Stimulated activated CD8-positive, alpha-beta memory T cell treated with anti-CD3 and anti-CD28 coated beads, Interleukin-12 subunit alpha, Interleukin-12 subunit beta, amount 100 ng/mL, for 4 hours (primary cell): ENCODE measurements around the gene MFSD6.
"Not testable (repeated sequence)": the region's sequence is repeated elsewhere in the genome, so short reads cannot be mapped to it uniquely, and the experiment has no call there.

Source experiments
- DNase-seq: peaks from one replicate; pipeline ENCODE4 v3.0.0-alpha.2; 2020; ENCODE audit warnings: low read depth

The MFSD6 gene

DNA sequence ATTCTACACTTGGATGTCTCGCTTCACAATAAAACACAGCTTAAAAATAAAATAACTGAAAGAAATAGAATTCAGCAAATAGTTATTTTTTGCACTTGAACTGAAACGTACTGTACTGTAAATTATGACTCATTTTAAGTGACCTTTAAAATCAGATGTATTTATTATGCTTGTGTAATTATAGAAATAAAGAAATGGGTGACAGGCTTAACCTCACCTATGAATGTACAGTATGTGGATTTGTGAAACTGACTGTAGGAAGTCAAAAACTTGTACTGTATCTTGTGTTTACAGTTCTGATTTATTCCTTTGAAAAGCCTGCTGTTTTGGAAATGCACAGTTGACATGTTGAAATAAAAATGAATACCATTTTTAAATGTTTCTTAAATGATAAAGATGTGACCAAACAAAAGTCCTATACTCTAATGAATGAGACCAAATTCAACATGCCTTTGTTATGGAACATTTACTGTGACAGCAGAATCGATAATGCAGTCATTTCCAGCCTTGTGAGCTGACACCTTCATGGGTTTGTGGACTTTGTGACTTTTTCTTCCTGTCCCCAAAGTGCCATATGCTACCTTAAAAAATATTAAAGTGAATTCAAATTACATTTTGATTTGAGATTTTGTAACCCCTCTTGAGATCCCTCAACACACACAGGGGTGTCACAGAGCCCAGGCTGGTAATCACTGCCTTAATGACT is 93.7 kb downstream of the MFSD6 start:
- DNase-seq = no peak

DNA sequence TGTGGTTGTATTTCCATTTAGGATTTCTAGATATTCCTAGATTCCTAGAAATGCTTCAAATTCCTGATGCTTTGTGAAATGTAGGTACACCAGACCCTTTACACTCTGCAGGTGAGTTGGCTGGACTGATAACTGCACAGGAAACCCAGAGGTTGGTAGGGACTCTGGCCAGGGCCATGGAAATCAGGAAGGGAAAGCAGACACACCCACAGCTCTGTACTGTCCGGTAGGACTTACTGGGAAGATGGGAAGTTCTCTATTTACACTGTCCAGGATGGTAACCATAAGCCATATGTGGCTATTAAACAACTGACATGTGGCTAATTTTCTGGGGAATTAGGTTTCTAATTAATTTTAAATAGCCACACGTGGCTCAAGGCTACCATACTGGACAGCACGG is 94.9 kb downstream of the MFSD6 start:
- no peak for DNase-seq

DNA sequence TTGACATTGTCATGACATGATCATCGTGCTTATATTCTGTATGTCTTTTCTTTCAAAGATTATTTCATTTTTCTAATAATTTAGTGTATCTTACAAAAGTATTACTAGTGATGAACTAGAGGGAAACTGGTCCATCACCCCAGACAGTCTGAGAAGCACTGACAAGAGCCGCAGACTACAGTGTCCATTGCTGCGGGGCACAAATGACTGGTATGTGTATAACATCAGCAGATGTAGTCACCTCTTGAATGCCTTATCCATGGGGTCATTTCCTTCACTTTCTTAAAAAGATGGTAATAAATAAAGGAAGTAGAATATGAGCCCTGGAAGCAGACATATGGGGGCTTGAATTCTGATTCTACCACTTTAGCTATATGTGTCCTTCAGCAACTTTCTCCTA is 96.8 kb downstream of the MFSD6 start:
- DNase-seq = no peak

DNA sequence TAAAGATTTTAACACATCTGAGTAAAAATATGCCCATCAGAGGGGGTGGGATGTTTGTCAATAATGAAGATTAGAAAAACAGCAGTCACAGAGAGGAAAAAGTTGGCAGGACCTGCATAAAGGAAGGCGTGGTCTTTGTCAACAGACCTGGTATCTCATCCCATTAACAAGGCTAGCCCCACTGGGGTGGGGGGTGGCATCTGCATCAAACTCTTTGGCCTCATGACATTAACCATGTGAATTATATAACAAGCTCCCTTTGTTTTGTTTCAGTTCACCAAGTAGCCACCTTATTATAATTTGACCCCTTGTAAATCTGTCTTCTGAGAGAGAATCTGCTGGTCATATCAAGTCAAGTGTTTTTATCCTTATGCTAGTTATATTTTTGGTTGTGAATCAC is 97.5 kb downstream of the MFSD6 start:
- DNase-seq = no peak

- DNase-seq = no peak
These were observed 98.5 kb downstream of the MFSD6 start for GRCh38 chr2:190506666-190507065.

DNA sequence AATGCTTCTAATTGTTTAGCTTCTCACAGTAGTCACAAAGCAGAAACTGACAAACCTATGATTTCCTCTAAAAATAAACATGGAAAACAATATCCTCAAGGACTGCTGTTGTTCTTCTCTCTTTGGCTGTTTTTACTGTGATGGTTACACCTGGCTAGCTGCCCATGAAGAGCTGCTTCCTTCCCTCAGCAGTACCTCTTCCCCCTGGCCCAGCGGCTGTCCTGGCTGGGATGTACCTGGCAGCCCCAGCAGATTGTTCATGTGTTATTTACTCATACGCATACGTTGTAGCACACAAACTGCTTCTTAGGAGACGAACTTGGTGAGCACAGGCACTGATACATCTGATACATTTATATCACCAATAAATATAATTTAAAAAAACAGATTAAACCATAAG is 99.0 kb downstream of the MFSD6 start:
- no peak for DNase-seq

DNA sequence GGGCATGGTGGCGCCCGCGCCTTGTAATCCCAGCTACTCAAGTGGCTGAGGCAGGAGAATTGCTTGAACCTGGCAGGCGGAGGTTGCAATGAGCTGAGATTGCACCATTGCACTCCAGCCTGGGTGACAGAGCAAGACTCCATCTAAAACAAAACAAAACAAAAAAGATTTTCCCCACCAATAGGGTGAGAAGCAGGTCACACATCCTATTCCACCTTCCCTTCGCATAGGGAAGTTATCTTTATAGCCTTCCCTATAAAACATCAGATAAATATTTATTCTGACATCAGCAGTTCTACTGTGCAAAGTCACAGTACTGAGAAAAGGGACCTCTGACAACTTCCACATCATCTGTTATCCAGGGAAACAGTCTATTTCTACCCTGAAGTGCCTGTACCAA is 101.7 kb downstream of the MFSD6 start:
- DNase-seq = not testable (repeated sequence)

DNA sequence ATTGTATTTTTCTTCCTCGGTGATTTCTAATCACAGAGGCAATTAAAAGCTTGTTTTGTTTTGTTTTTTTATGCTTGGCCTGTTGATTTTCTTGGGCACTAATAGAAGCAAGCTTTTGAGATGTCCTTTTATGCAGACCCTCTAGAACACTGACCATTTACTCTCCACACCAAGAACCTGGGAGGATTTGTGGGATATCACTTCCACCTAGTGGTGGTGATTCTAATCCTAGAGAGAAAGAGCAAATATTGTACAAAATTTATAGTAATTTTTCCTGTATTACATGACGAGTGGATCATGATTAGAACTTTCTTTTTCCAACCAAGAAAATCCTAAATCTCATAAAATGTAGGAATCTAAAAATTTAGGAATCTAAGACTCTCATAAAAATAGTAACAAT is 102.9 kb downstream of the MFSD6 start:
- DNase-seq = no peak

DNA sequence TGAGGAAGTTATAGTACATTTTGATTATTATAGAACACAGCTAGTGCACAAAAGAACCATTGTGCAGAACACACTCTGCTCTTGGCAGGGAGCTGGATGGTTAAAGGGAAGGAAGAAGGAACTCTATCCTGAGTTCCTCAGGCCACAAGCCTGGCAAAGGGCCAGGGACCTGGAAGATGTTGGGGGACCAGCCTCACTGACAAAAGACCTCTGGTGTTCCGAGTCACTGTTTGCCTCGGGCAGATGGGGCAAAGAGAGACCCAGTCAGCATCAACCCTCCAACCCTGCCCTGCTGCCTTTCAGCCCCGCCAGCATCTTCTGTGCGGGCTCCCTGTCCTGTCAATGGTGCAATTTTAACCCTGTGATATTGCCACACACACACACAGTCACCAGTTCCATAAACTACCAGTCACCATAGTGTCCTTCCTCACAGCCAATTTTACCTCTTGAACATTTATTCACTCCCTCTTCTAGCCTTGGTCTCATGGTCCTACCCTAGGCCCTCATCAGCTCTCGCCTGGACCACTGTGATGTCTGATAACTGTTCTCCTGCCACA is 104.5 kb downstream of the MFSD6 start:
- no peak for DNase-seq

GRCh38 chr2:190513877-190514276 is 105.7 kb downstream of the MFSD6 start:
- no peak for DNase-seq

GRCh38 chr2:190514676-190515075 is 106.5 kb downstream of the MFSD6 start:
- no peak for DNase-seq

DNA sequence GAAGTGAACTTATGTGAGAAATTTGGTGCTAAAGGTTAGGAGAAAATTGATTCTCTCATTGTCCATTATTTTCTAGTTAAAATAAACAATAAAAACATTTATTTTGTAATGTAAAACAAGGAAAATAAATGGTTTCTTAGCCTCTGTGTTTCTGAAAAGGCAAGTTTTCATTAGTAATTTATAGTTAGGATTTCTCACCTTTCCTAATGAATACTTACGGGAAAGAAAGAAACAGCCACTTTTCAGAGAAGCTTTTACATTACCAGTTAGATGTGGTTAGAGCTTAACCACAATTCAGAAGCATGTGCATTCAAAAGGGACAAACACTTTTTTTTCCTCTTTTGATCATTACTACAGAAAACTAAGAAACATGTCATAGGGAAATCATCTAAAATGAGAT is 107.5 kb downstream of the MFSD6 start:
- DNase-seq = no peak

- no peak for DNase-seq
These were observed 109.3 kb downstream of the MFSD6 start for GRCh38 chr2:190517468-190517867.

DNA sequence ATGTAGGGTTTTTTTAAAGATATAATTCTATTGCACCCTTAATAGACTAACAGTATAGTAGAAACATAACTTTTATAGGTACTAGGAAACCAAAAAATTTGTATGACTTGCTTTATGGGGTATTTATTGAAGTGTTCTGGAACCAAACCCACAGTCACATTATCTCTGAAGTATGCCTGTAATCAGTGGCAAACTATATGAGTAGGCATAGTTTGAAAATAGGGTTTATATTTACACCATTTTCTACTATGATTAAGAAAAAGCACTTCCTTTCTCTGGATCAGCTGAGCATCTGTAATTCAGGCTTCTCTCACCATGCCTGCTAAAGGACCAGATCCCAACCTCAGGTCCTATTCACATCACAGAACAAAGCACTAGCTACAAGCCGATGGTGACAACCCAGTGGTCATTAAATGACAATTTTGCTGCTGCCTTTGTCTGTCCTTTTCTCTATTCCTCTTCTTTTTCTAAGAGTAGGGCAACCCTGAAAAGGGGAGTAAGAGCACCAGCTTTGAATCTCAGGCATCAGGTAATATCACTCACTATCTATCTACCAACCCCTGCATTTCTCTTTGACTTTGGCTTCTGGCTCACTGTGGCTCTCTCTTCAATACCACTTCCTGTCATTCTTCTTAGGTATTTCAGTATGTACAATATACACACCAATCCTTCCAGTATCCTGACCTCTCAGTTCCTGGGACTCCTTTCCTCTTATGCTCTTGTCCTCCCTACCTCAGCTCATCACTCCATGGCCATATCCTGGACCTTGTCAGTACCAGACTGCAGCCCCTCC is 112.0 kb downstream of the MFSD6 start:
- no peak for DNase-seq

DNA sequence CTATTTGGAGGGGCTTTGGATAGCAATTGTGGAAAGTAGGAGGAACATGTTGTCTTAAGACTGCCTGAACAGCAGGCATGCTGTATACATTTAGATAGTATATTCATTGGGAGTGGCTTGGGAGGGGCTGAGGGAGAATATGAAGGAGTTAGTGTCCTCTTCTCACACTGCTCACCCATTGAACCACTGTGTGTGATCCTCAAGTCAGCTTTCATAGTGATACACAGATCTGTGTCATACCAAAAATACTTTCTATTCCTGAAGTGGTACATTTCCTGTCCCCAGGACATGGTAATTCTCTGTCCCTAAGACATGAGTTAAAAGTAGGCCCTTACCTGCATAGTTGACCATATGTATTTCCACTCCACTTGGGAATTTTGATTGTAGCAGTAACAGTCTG is 116.8 kb downstream of the MFSD6 start:
- no peak for DNase-seq

DNA sequence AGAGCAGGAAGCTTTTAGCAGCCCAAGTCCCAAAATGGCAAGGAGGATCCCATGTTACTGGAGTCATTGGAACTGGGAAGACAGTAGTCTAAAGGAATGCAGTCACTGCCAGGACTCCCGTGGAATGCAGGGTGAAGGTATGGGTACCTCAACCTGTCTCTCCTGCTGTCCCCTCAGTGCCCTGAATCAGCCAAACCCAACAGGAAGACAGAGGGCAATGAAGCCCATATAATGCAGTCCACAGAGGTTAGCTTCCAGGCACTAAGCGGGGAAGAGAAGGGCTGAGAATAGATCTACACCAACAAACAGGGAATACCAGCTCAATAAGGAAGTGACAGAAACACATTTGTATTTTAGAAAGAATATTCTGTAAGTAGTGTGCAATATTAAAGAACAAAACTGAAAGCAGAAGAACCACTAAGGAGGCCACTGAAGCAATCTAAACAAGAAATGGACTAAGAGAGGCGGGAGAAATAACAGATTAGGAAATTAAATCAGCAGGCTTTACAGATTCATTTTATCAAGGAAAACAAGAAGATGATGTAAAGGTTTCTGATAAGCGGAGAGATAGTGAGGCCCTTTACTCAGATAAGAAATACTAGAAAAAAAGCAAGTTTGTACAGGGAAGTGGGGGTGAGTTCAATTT is 118.1 kb downstream of the MFSD6 start:
- DNase-seq = no peak

- DNase-seq = no peak
These were observed 119.1 kb downstream of the MFSD6 start for GRCh38 chr2:190527214-190527613.

GRCh38 chr2:190527918-190528317 is 119.8 kb downstream of the MFSD6 start:
- no peak for DNase-seq

- DNase-seq = no peak
These were observed 120.4 kb downstream of the MFSD6 start for GRCh38 chr2:190528521-190529001.

DNA sequence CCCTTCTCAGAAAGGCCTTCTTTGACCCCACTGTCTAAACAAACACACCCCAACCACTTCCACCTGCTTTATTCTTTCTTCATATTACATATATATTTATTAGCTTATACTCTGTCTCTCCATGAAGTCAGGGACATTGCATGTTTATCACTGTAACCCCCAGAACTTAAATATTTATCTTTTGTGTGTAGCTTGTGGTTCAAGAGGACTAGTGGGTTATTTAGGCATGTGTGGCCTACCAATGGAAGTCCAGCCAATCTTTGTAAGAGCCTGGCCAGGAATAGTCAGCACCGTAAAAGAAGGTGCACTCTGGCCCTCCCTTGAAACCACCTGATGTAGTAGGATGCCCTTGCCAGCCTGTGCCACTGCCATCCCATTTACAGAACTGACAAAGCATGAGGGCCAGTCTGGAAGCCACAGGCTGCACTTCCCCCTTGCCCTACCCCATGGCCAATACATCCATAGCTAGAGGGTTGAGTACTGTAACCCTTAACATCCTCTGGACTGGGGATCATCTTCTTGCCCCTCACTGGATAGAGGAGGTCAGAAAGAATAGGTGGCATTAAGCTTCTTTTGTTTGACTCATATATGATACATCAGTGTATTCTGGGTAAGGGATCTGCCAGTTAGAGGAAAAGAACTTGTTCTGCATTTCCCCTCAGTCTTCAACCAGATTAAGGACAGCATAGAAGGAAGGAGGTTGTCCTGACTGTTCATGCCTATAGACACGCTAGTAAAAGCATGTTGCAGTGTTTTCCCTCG is 121.5 kb downstream of the MFSD6 start:
- DNase-seq = no peak

- no peak for DNase-seq
These were observed 122.2 kb downstream of the MFSD6 start for GRCh38 chr2:190530248-190530900.
